H1 (cell line): ENCODE measurements around the gene ARL8A. TPM values are rescaled to one million over a fixed set of nuclear protein-coding genes. Genes with fewer than 3 reads are reported as not detected.

ENCODE experiments used
- BCL11A ChIP-seq, 2 experiments: IDR thresholded peaks; one replicate each; pipeline ENCODE4 v1.6.1; 2011; ENCODE audit warnings: low read depth in 2 of 2, low read length in 2 of 2, mild to moderate bottlenecking in 2 of 2
- CBX5 ChIP-seq: fragments of 300-800, 300-1000 bp; sonication (generic); IDR thresholded peaks from 2 replicates; pipeline ENCODE4 v1.7.1; 2016; ENCODE audit warnings: antibody characterized with exemption, low read length, low read depth
- CHD2 ChIP-seq: IDR thresholded peaks from 2 replicates; pipeline ENCODE4 v1.6.1; 2012; ENCODE audit warnings: low read length, improper control_type of control experiment
- CREB1 ChIP-seq: IDR thresholded peaks from 2 replicates; pipeline ENCODE4 v1.6.1; 2012; ENCODE audit warnings: inconsistent platforms
- CTBP2 ChIP-seq: IDR thresholded peaks from 2 replicates; pipeline ENCODE4 v1.7.0; 2011; ENCODE audit warnings: borderline replicate concordance, mild to moderate bottlenecking, moderate library complexity, mixed read lengths, low read length; ENCODE audit not compliant: insufficient read depth, insufficient read length
- JUN ChIP-seq: IDR thresholded peaks from 2 replicates; pipeline ENCODE4 v1.6.1; 2011; ENCODE audit warnings: low read depth, mild to moderate bottlenecking, improper control_type of control experiment, low read length
- POU5F1 ChIP-seq: IDR thresholded peaks from 2 replicates; pipeline ENCODE4 v1.6.1; 2011; ENCODE audit warnings: low read depth, mild to moderate bottlenecking, low read length, moderate library complexity
- RAD21 ChIP-seq, 2 experiments: IDR thresholded peaks in 1 of 2; conservative IDR thresholded peaks in 1 of 2; 2 replicates each; pipeline ENCODE4 v1.6.1; 2011; ENCODE audit warnings: low read depth in 2 of 2, low read length in 2 of 2, improper control_type of control experiment in 1 of 2, inconsistent platforms in 1 of 2, mild to moderate bottlenecking in 1 of 2, moderate library complexity in 1 of 2
- SIN3A ChIP-seq, 2 experiments: IDR thresholded peaks in 1 of 2; conservative IDR thresholded peaks in 1 of 2; 2 replicates each; pipeline ENCODE4 v1.6.1; 2011 to 2012; ENCODE audit warnings: low read length in 2 of 2, improper control_type of control experiment in 1 of 2, low read depth in 1 of 2, mild to moderate bottlenecking in 1 of 2
- SRF ChIP-seq: IDR thresholded peaks from 2 replicates; pipeline ENCODE4 v1.6.1; 2011; ENCODE audit warnings: mild to moderate bottlenecking, low read depth, low read length, moderate library complexity
- TAF1 ChIP-seq: IDR thresholded peaks from 2 replicates; pipeline ENCODE4 v1.6.1; 2011; ENCODE audit warnings: mild to moderate bottlenecking, low read depth, low read length
- TCF12 ChIP-seq: IDR thresholded peaks from 2 replicates; pipeline ENCODE4 v1.6.1; 2011; ENCODE audit warnings: low read depth, mild to moderate bottlenecking, low read length
- polyA plus RNA-seq, 7 experiments: library from polyadenylated mRNA; depleted of rRNA in 3 of 7; stranded (reverse) in 5 of 7; unstranded in 2 of 7; fragments of >200 nt in 5 of 7; fragments of 200-250 nt in 2 of 7; gene quantifications; 1 replicate in 5 of 7; 2 replicates in 1 of 7; 4 replicates in 1 of 7; pipeline versions ENCODE4 v1.2.1 to v1.2.3, GENCODE V29; 2011 to 2013; ENCODE audit warnings: missing spikeins in 2 of 7, mixed read lengths in 2 of 7
- total RNA-seq: library from RNA; stranded (reverse); fragmentation: NEBNext Ultra II Directional; extraction: Animal tissue kit (Norgen Biotek cat#: 25700); gene quantifications from 2 replicates; pipeline ENCODE4 v1.2.1, GENCODE V29; 2021
- TF ChIP-seq, protein P1 (sequence below): IDR thresholded peaks from 2 replicates; pipeline ENCODE4 v1.6.1; 2012; ENCODE audit warnings: inconsistent platforms

The ARL8A gene
- total and polyA plus RNA-seq, 2 of the 8 experiments (the other 6 are each of a cell fraction or from before 2014, with no cell fraction given): 40.3 to 58.7 TPM

DNA sequence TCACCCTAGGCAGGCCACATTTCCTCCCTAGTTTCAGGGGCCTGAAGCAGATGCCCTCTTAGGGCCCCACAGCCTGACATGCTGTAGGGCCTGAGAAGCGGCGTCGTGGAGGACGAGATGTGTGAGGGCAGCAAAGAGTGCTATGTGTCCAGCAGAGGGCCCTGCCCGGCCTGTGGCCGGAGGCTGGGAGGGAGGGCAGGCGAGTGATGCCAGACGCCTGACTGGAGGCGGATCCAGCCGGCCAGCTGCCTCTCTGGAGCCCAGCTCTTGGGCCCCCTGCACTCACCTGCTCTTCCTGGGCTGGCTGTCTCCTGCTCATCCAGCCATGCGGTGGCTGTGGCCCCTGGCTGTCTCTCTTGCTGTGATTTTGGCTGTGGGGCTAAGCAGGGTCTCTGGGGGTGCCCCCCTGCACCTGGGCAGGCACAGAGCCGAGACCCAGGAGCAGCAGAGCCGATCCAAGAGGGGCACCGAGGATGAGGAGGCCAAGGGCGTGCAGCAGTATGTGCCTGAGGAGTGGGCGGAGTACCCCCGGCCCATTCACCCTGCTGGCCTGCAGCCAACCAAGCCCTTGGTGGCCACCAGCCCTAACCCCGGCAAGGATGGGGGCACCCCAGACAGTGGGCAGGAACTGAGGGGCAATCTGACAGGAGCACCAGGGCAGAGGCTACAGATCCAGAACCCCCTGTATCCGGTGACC lies 21.8 kb downstream of the ARL8A start, which contains the start of gene GPR37L1 (continued):
- TF ChIP-seq, protein P1, sequence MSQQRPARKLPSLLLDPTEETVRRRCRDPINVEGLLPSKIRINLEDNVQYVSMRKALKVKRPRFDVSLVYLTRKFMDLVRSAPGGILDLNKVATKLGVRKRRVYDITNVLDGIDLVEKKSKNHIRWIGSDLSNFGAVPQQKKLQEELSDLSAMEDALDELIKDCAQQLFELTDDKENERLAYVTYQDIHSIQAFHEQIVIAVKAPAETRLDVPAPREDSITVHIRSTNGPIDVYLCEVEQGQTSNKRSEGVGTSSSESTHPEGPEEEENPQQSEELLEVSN: peak; percentile 54; the same call in 1 of the 2 replicates
- TF ChIP-seq CTBP2: peak; percentile 75
- TF ChIP-seq TCF12: 0 out of 2 replicates have a peak, but pooled peaks have one; percentile 48
- TF ChIP-seq JUN: no peak
- no peak for TF ChIP-seq SRF
- no peak for TF ChIP-seq POU5F1
- peak; percentile 49; the same call in 1 of the 2 replicates for TF ChIP-seq TAF1
- TF ChIP-seq CREB1: peak; percentile 33; the same call in 1 of the 2 replicates
- peak; percentile 52 to 68 for TF ChIP-seq RAD21 (IDR thresholded peaks at IDR 0.05 in 1 of 2, conservative IDR thresholded peaks at IDR 0.05 in 1 of 2; ENCODE audit: low read depth in 2 of 2, low read length in 2 of 2)
- TF ChIP-seq CBX5: no peak
- TF ChIP-seq CHD2: no peak
- TF ChIP-seq BCL11A (IDR thresholded peaks at IDR 0.05; ENCODE audit: low read depth in 2 of 2, low read length in 2 of 2): no peak
- no peak for TF ChIP-seq SIN3A (conservative IDR thresholded peaks at IDR 0.05 in 1 of 2, IDR thresholded peaks at IDR 0.05 in 1 of 2; ENCODE audit: low read depth in 1 of 2, low read length in 2 of 2)
- TF ChIP-seq, all 59 proteins: peak for 9
